HepG2 (cell line): ENCODE data around the gene HDGFL2.

ENCODE experiments used
- EP300 ChIP-seq, 3 experiments: sonication (generic) in 1 of 3; formaldehyde crosslinking in 1 of 3; IDR thresholded peaks; 2 replicates each; pipeline versions ENCODE4 v1.5.1 to v1.6.1; 2011 to 2020; ENCODE audit warnings: low read depth in 2 of 3, low read length in 2 of 3, borderline replicate concordance in 1 of 3, improper control_type of control experiment in 1 of 3, mild to moderate bottlenecking in 1 of 3, missing genetic modification reagents in 1 of 3, moderate library complexity in 1 of 3
- RFX5 ChIP-seq: IDR thresholded peaks from 2 replicates; pipeline ENCODE4 v1.6.1; 2011; ENCODE audit warnings: low read depth, low read length, improper control_type of control experiment

GRCh38 chr19:4502282-4503131, 30.4 kb downstream of the HDGFL2 start:
- no peak for TF ChIP-seq RFX5
- no peak for TF ChIP-seq EP300 (IDR thresholded peaks at IDR 0.05; ENCODE audit: low read depth in 2 of 2, low read length in 2 of 2)
- no peak for TF ChIP-seq EP300 (CRISPR knock-in tag; IDR thresholded peaks at IDR 0.05; ENCODE audit: borderline replicate concordance)
